Hindlimb muscle (tissue), 1 donor: ENCODE data around the gene RGS16. TPM values are rescaled to one million over a fixed set of nuclear protein-coding genes. Genes with fewer than 3 reads are reported as not detected.

Source experiments
- DNase-seq: peaks from one replicate; pipeline ENCODE4 v3.0.0-alpha.2; 2013
- polyA plus RNA-seq: library from polyadenylated mRNA; unstranded; fragments of 120-200 nt; gene quantifications from one replicate; pipeline ENCODE4 v1.2.1, GENCODE V29; 2013; ENCODE audit not compliant: insufficient read length

The RGS16 gene
- polyA plus RNA-seq, 1 donor: 8.7 TPM

GRCh38 chr1:182580736-182581135 is 23.5 kb downstream of the RGS16 start:
- no peak for DNase-seq

GRCh38 chr1:182575540-182576149 is 28.5 kb downstream of the RGS16 start:
- no peak for DNase-seq

- no peak for DNase-seq
Measured at GRCh38 chr1:182574156-182574555, 30.0 kb downstream of the RGS16 start.

- no peak for DNase-seq
Measured at GRCh38 chr1:182570611-182570970, 33.6 kb downstream of the RGS16 start.

- no peak for DNase-seq
Measured at GRCh38 chr1:182569939-182570610, 34.1 kb downstream of the RGS16 start.

GRCh38 chr1:182568647-182569284 is 35.4 kb downstream of the RGS16 start:
- no peak for DNase-seq

- no peak for DNase-seq
Measured at GRCh38 chr1:182567629-182568028, 36.6 kb downstream of the RGS16 start.

- DNase-seq: no peak
Measured at GRCh38 chr1:182565537-182565936, 38.7 kb downstream of the RGS16 start.

- no peak for DNase-seq
Measured at GRCh38 chr1:182564406-182565004, 39.7 kb downstream of the RGS16 start.

GRCh38 chr1:182563095-182563494 is 41.1 kb downstream of the RGS16 start:
- no peak for DNase-seq

GRCh38 chr1:182561456-182561855 is 42.7 kb downstream of the RGS16 start:
- DNase-seq: no peak

GRCh38 chr1:182560392-182560984 is 43.7 kb downstream of the RGS16 start:
- no peak for DNase-seq

- no peak for DNase-seq
Measured at GRCh38 chr1:182556279-182556678, 47.9 kb downstream of the RGS16 start.

GRCh38 chr1:182555493-182555892 is 48.7 kb downstream of the RGS16 start:
- DNase-seq: no peak

- DNase-seq: no peak
Measured at GRCh38 chr1:182552527-182552926, 51.7 kb downstream of the RGS16 start.

- DNase-seq: no peak
Measured at GRCh38 chr1:182549811-182550210, 54.4 kb downstream of the RGS16 start.

- no peak for DNase-seq
Measured at GRCh38 chr1:182549346-182549745, 54.8 kb downstream of the RGS16 start.

Other genes starting within 250 kb of the RGS16 start
- gene GLUL, start 212.6 kb downstream of the RGS16 start, polyA plus RNA-seq: 356 TPM
- not detected for gene TEDDM1, start 203.7 kb downstream of the RGS16 start, polyA plus RNA-seq
- not detected for gene RGSL1, start 154.2 kb downstream of the RGS16 start, polyA plus RNA-seq
- gene RNASEL, start 15.1 kb downstream of the RGS16 start, polyA plus RNA-seq: 3.3 TPM
- not detected for gene RGS8, start 80.2 kb upstream of the RGS16 start, polyA plus RNA-seq
- gene NPL, start 185.4 kb upstream of the RGS16 start, polyA plus RNA-seq: 10.4 TPM
- 120 TPM for gene DHX9, start 235.0 kb upstream of the RGS16 start, polyA plus RNA-seq